Hematopoietic multipotent progenitor cell treated with erythropoietin and hydrocortisone succinate and interleukin-3 and kit ligand, for 4 days (in vitro differentiated cells): ENCODE results near the gene ADORA2A.
"Not testable (repeated sequence)": the region's sequence is repeated elsewhere in the genome, so short reads cannot be mapped to it uniquely, and the experiment has no call there.

Experiments used
- DNase-seq: peaks from one replicate; pipeline ENCODE4 v3.0.0-alpha.2; 2015

Gene ADORA2A

DNA sequence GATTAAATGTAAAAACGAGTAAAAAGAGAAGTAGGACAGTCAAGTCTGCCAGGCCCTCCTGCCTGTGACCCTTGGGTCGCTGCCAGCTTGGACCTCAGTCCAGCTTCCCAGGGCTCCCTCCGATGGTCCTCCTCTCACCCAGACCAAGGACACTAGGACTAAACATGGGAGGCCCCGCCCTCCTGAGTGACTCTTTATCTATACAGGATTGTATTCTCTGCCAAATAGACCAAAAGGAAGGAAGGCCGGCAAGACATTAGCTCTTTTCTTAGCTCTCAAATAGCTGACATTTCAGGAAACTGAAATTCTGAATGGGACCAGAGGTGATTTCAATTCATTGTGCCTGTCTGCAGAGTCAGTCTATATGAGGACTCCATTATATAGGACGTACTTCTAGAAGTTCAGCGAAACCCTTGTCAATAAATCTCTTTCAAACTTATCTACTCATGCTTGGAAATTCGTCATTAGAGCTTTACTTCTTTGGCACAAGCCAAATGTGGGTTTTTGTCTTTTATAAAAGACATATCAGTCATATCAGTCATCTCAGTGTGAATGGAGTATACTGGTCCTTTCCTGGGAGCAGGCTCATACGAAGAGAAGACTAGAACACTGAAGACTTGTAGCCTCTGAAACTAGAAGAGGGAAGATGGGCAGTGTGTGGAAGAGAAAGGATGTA is 28.5 kb downstream of the ADORA2A start:
- peak; percentile 50 for DNase-seq

- DNase-seq: no peak
Measured at GRCh38 chr22:24457894-24458420, 30.6 kb downstream of the ADORA2A start.

DNA sequence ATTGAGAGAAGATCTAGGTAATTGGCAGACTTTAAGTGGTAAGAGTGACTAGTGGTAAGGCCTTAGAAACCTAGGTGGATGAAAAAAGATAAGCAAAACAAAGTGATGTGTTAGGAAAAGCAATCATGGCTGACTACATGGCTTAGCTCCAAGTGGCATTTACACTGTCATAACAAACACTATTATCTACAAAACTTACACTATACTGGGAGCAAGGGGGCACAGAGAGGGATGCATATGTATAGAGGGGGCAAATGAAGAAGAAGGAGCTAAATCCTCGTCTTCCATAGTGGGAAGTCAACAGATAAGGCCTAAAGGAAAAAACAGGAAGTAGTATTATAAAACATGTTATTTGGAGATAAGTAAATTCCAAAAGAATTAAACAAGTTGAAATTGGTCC is 32.5 kb downstream of the ADORA2A start:
- DNase-seq: peak; percentile 33

DNA sequence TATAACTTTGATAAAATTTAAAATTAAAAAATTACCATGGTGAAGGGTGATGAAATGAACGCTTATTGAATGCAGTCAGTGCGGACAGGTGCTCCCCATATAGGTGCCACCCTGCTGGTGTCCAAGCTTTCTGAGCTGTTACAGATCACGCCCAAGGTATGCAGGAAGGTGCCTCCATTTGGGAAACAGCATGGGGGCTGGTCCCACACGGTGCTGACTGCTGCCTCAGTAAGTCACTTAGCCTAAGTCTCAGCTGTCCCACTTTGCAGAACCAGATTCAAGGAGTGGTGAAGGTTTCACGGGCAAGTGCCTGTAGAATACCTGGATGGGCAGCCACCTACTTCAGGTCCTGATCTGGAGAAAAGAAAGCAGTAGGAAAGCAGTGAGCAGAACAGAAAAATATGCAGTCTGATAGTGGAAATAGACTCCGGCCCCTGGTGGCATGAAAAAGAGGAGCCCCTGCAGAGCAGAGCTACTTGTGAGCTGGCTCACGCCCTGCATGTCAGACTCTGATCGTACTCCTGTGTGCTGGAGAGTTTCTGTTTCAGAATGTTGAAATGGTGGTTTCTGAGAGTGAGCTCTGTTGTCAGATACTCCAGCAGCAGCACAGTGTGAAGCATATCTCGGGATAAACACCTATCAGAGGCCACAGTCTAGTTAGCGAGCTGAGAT is 33.2 kb downstream of the ADORA2A start:
- DNase-seq: peak; percentile 37

- no peak for DNase-seq
Measured at GRCh38 chr22:24463071-24463760, 35.8 kb downstream of the ADORA2A start.

- DNase-seq: peak; percentile 38
Measured at GRCh38 chr22:24465566-24465965, 38.2 kb downstream of the ADORA2A start.

DNA sequence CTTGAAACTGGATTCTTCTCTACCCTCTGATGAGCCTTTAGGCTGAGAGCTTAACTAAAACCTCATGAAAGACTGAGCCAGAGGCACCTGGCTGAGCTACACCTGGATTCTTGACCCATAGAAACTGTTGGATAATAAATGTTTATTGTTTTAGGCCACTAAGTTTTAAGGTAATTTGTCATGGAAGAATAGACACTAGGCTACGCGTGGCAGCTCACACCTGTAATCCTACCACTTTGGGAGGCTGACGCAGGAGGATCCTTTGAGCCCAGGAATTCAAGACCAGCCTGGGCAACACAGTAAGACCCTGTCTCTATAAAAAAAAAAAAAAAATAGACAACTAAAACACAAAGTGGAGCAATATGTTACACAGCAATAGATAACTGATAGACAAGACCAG is 38.6 kb downstream of the ADORA2A start:
- DNase-seq: no peak

- peak; percentile 54 for DNase-seq
Measured at GRCh38 chr22:24466716-24467328, 39.4 kb downstream of the ADORA2A start.

DNA sequence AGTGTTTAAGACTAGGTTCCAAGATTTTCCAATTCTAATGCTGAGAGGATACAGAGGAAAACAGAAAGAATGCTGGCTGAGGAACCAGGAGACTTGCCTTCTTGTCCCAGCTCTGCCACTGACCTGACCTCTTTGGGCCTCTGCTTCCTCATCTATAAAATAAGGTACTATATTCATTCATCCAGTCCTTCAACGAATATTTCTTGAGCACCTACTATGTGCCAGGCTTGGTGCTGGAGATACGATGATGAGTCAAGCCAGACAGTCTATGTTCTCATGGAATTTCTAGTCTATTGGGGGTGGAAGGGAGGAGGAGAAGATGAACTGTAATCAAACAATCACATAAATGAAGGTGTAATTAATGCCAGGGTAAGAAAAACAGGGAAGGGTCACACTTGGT is 39.9 kb downstream of the ADORA2A start:
- DNase-seq: no peak

DNA sequence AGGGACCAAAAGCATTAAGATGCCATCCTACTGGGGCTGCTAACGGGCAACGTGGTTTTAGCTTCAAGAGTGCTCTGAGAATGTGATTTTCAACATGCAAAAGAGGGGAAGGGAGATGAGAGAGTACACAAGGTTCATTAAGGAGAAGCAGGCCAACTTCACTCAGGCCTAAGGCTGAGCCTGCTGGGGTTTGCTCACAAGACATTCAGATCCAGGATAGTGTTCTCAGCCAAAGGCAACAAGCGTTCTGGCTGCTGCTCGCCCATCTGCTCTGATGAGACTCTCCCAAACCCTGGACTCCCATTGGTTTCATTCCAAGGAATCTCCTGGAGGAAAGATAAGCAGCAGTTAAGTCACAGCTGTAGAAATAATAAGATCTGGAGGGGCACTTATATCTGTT is 44.2 kb downstream of the ADORA2A start:
- no peak for DNase-seq

- peak; percentile 84 for DNase-seq
Measured at GRCh38 chr22:24473284-24473683, 45.9 kb downstream of the ADORA2A start.

- DNase-seq: no peak
Measured at GRCh38 chr22:24474221-24474620, 46.8 kb downstream of the ADORA2A start.

DNA sequence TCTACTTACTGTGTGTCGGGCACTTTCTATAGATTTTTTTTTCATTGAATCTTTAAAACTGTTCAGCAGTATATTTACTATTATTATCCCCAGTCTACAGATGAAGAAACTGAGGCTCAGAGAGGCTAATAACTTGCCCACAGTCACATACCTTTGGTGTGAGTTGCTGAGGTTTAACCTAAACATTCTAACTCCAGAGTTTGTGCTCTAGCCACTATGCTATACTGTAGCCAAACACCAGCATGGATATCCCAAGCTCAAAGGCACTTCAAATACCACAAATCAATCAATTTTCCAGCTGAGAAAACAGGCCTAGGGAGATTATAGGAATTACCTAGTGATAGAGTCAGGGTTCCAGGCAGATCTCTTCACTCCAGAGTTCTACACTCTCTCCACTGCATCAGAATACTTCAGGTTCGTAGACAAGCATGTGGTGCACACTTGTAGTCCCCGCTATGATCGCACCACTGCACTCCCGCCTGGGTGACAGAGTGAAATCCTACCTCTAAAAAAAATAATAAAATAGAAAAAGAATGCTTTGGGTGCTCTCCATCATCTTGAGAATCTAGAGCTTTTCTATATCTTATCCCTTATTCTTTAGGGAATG is 47.4 kb downstream of the ADORA2A start:
- no peak for DNase-seq

DNA sequence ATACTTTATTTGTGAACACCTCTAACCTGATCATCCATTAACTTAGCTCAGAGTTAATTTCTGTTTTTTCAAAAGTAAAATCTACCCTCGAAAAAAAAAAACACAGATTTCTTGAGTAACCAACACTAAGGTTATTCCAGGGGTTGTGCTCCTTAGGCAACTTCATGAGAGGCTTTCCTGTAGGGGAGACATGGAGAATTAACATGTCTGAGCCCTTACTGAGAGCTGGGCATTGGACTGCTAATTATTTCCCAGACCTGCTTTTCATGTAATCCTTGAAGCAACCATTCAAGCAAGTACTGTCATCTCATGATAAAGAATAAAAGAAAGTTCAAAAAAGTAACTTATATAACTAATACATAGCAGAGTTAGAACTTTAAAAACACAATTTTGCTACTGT is 54.2 kb downstream of the ADORA2A start:
- no peak for DNase-seq

DNA sequence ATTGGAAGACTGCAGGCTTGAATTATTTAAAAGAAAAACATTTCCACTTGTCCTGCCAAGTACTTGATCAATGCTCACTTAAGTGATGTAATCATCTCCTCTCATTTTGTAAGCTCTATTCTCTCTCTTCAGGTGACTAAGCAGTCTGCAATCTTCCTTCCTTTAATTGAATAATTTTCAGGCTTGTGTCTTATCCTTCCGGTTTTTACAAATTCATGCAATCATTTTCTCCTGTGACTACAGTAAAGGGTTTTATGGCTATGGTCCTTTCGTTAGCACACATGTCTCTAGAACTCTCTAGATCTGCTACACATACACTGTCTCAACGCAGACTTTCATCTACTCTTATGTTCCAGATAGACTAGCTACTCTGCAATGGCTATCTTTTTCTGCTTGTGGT is 55.2 kb downstream of the ADORA2A start:
- DNase-seq: peak; percentile 64

DNA sequence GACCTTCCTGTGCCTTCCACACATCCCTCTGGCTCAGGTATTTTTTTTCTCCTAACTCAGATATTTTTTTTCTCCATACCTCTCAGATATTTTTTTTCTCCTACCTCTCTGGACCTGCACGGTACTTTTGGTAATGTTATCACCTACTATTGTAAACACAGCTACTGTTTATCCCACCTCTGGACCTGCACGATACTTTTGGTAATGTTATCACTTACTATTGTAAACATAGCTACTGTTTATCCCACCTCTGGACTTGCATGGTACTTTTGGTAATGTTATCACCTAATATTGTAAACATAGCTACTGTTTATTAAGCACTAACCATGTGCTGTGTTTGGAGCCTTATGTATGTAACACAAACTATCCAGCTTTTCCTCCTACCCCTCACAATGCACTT is 55.6 kb downstream of the ADORA2A start:
- DNase-seq: no peak

DNA sequence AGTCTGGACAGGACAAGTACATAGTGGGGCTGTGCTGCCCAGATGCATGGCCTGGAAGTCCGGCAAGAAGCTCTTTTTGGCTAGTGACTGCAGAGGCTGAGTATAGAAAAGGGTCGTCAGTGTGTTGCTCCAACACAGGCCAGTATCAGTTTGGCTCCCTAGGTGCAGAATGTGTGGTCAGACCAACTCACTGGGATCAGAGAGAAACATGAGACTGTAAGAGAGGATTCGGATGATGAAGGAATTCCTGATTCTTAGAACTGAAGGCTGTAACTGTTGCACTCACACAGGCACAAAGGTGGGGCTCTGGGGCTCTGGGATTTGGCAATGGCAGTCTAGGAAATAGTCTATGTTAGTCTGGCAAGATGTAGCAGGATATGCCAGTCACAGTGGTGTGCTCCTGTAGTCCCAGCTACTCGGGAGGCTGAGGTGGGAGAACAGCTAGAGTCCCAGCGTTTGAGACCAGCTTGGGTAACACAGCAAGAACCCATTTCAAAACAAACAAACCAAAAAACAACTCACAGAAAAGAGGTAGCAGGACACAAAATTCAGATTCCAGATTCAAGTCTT is 56.7 kb downstream of the ADORA2A start:
- DNase-seq: no peak

DNA sequence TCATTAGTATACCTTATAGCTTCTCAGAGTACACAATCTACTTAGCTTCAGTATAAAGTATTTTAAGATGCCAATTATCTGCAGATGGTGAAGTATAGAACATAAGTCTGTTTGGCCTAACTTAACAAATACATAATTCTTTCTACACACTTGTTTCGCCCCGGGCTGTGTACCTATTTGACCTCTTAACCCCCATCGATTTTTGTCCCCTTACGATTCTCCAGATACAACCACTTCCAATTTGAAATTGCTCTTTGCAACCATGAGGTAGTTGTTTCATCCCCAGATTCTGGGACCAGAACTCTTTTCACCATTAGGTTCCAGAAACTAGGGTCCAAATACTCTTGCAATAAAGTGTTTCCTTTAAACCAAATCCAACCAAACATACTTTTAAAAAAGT is 57.8 kb downstream of the ADORA2A start:
- DNase-seq: no peak

DNA sequence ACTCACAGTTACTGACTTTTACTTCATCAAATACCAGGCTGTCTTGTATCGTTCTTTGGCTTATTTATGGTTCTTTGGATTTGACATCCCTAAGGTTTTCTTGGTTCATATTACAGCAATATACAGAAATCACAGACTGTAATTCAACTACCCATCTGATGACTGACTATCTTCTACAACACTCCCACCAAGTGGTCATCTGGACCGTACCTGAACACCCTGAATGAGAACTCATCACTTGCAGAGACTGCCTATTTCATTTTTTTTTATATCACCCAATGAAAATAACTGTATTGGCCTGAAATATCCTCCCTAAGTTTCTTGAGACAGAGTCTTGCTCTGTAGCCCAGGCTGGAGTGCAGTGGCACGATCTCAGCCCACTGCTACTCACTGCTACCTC is 58.2 kb downstream of the ADORA2A start:
- no peak for DNase-seq

GRCh38 chr22:24486501-24486921 is 59.1 kb downstream of the ADORA2A start:
- peak; percentile 68 for DNase-seq

DNA sequence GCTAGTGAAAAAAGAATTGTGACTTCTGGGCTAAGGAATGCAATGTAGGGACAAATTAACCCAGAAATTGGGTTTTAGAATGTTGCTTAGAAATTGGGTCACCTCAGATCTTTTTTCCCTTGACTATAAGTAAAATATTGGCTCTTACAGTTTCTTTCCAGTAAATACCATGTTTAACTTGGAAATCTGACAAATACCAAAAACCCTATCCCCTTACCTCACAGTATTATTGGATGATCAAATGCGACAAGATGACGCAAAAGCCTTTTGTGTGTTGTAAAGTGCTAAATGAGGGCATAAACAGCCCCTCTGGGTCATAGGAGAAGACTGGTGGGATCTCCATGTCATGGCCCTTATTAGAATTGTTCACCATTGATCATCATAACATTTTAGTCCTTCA is 61.6 kb downstream of the ADORA2A start:
- DNase-seq: no peak

DNA sequence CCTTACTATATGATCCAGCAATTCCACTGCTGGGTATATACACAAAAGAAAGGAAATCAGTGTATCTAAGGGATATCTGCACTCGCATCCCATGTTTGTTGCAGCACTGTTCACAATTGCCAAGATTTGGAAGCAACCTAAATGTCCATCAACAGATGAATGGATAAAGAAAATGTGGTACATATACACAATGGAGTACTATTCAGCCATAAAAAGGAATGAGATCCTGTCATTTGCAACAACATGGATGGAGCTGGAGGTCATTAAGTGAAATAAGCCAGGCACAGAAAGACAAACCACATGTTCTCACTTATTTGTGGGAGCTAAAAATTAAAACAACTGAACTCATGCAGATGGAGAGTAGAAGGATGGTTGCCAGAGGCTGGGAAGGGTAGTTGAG is 62.0 kb downstream of the ADORA2A start:
- not testable (repeated sequence) for DNase-seq
